AG09319 (cell line): ENCODE data around the gene CAMK2B.

Experiments
- DNase-seq: peaks from one replicate; pipeline ENCODE4 v3.0.0-alpha.2; 2010; ENCODE audit warnings: low read depth; ENCODE audit errors: extremely low read depth
- TF ChIP-seq, protein P1 (sequence below): IDR thresholded peaks from 2 replicates; pipeline ENCODE4 v1.5.1; 2011; ENCODE audit warnings: low read depth, mild to moderate bottlenecking, inconsistent platforms, low read length, moderate library complexity

The CAMK2B gene

DNA sequence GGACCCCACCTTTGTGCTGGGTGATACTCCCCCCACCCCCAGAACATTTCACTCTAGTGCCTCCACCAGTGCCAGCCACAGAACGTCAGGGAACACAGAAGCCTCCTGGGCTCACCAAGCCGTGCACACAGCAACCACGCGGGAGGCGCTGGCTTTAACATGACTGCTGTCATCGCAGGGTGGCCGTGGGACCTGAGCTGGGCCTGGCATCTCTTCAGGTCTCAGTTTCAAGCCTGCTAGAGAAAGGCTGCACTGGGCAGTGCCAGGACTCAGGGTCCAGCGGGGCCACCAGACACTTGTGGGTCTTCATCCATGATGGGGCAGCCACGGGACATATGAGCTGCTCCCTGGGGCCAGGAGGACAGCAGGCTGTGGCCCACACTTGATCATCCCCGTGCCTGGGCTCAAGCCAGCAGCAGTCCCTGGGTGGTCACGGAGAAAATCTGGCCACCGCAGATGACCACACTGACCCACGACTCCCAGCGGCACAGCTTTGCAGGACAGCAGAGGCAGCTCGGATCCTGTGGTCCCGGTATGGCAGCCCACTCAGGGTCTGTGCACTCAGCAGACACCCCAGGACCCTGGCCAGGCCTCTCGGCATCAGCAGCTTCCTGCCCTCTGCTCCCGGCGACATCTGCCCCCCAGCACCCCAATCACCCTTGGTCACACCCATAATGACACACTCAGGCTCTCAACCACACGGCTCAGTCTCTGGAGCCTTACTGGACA lies 44.2 kb downstream of the CAMK2B start:
- no peak for DNase-seq
- TF ChIP-seq, protein P1, sequence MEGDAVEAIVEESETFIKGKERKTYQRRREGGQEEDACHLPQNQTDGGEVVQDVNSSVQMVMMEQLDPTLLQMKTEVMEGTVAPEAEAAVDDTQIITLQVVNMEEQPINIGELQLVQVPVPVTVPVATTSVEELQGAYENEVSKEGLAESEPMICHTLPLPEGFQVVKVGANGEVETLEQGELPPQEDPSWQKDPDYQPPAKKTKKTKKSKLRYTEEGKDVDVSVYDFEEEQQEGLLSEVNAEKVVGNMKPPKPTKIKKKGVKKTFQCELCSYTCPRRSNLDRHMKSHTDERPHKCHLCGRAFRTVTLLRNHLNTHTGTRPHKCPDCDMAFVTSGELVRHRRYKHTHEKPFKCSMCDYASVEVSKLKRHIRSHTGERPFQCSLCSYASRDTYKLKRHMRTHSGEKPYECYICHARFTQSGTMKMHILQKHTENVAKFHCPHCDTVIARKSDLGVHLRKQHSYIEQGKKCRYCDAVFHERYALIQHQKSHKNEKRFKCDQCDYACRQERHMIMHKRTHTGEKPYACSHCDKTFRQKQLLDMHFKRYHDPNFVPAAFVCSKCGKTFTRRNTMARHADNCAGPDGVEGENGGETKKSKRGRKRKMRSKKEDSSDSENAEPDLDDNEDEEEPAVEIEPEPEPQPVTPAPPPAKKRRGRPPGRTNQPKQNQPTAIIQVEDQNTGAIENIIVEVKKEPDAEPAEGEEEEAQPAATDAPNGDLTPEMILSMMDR = no peak

DNA sequence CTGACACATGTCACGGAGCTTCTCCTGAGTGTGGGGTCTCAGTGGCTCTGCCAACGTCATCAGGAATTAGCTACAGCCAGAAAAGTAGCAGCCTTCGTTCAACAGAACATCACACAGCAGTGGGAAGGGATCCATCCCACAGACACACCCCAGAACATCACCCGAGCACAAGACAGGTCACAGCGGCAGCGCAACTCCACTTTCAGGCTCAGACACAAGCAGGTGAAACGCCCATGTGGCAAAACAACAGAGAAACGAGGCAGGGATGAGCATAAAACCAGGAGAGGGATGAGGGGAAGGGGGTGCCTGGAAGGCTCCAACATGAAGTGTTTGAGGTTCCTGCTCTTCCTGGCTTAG lies 44.8 kb downstream of the CAMK2B start:
- TF ChIP-seq, protein P1 = no peak
- no peak for DNase-seq

DNA sequence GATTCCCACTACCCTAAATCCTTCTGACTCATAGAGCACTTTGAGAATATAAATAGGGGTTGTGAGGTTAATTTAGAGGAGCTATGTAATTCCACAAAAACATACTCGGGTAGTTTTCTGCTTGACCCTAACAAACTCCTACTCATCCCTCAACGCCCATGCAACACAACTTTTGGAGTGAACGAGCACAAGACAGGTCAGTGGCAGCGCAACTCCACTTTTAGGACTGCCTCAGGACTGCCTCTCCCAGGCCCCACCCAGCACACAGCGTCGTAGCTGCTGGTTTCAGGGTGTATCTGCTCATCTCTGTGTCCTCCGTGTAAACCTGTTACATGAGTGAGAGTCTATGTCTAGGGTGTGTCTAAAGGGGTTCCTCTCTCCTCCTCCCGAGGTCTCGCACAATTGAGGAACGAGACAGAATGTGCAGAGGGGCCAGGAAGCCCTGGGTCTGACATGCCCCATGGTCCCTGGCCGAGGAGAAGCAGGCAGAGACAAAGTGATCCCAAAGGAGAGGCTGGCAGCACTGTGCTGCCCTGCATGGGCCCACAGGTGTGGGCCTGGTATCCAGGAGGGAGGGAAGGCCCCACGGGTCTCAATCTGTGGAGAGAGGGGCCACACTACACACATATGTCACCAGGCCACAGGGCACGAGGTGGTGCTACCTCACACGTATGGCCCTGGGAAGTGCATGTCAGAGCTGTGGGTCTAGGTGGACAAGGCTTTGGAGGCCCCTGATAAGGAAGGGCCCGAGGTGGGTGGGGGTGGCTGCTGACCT lies 45.5 kb downstream of the CAMK2B start:
- DNase-seq = no peak
- TF ChIP-seq, protein P1 = no peak

DNA sequence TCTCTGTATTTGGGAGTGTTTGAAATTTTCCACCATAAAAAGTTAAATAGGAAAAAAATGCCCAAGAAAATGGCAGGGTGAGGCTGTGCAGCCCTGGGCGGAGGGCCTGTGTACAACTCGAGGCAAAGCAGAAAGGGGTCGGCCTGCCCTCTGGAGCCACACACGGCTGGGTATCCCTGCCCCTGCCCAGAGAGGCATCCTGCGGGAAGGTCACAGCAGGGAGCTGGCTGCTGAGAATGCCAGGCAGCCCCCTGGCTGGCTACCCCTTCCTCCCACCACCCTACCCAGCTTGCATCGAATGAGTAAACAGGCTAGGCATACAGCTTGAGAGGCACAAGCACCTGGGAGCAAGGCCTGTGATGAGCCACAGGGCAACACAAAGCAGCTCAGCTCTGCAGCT lies 46.1 kb downstream of the CAMK2B start:
- no peak for DNase-seq
- TF ChIP-seq, protein P1 = no peak

DNA sequence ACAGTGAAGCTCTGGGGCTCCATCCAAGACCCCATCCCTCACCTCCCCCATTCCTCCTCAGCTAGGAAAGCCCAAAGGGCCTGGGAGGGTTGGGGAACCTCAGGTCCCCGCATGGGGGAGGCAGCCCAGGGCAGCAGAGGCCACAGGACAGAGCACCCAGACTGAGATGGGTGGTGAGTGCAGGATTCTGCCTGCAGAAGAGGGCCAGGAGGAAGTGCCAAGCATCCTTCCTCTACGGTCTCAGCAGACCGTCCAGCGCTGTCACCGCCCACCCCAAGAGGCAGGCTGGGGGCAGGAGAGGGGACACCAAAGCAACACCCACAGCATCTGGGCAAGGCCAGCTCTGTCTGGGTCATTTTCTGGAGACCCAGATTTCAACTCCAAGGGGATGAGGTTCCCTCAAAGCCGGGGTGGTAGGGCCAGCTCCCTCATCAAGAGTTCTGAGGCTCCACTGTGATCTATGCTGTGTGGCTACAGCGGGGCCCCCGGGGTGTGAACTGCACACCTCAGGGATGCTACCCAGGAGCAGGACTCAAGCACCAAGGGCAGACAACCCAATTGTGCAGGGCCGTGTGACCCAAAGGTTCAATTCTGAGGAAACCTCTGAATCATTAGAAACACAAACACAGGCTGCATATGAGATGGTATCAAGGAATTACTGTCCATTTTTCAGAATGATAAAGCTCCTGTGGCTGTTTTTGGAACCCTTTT lies 46.8 kb downstream of the CAMK2B start:
- no peak for DNase-seq
- TF ChIP-seq, protein P1 = no peak

DNA sequence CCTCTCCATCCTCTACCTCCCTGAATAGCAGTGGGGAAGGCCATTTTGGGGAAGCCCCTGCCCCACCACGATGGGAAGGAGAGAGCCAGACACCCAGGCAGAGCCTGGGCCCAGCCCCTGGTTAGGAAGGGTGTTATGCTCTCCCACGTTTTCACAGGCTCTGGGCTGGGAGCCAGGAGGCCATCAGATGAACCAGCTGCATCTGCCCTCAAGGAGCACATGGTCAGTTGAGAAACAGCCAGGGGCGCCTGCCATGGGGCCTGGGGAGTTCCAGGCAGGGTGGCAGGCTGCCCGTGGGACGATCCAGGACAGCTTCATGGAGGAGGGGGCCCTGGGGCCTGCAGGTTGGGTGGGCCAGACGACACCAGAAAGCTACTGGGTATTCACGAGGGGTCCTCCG lies 47.5 kb downstream of the CAMK2B start:
- TF ChIP-seq, protein P1 = no peak
- DNase-seq = no peak

DNA sequence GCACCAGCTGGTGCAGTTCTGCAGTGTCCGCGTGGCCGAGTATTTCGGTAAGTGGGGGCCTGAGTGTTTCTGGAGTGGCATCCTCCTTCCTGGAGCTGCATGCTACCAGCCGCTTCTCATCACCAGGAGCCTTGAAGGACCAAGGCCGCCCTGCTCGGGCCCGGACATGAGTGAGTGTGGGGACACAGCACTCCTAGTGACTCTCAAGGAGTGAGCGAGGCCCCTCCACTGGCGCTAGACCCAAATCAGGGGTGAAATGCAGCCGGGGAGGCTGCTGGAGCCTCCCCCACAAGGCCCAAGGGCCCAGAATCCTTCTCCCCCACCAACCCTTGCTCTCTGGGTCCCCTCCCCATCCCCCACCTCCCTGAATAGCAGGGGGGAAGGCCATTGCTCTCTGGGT lies 48.0 kb downstream of the CAMK2B start:
- TF ChIP-seq, protein P1 = no peak
- DNase-seq = no peak
